Embryonic facial prominence (tissue), 1 donor: ENCODE data around the gene KCNH6.

Experiments used
- DNase-seq: peaks from one replicate; pipeline ENCODE4 v3.0.0-alpha.2; 2016; ENCODE audit errors: extremely low spot score

Gene KCNH6

GRCh38 chr17:63512896-63513644 is 10.1 kb upstream of the KCNH6 start:
- DNase-seq = no peak

- no peak for DNase-seq
Observed at GRCh38 chr17:63514477-63514876, 8.7 kb upstream of the KCNH6 start.

- DNase-seq = no peak
Observed at GRCh38 chr17:63514974-63515373, 8.2 kb upstream of the KCNH6 start.

GRCh38 chr17:63515426-63515825 is 7.7 kb upstream of the KCNH6 start:
- DNase-seq = no peak

- DNase-seq = no peak
Observed at GRCh38 chr17:63516910-63517824, 6.0 kb upstream of the KCNH6 start.

GRCh38 chr17:63517825-63518534 is 5.2 kb upstream of the KCNH6 start:
- no peak for DNase-seq

GRCh38 chr17:63519116-63519881 is 3.9 kb upstream of the KCNH6 start:
- no peak for DNase-seq

GRCh38 chr17:63519972-63520882 is 2.9 kb upstream of the KCNH6 start:
- DNase-seq = no peak

GRCh38 chr17:63524051-63524450 is 893 bp downstream of the KCNH6 start:
- no peak for DNase-seq

- no peak for DNase-seq
Observed at GRCh38 chr17:63525190-63525946, 2.2 kb downstream of the KCNH6 start.

- no peak for DNase-seq
Observed at GRCh38 chr17:63526861-63527260, 3.7 kb downstream of the KCNH6 start.

GRCh38 chr17:63528183-63528582 is 5.0 kb downstream of the KCNH6 start:
- DNase-seq = no peak

- DNase-seq = no peak
Observed at GRCh38 chr17:63529711-63530556, 6.8 kb downstream of the KCNH6 start.

GRCh38 chr17:63530557-63531021 is 7.4 kb downstream of the KCNH6 start:
- DNase-seq = no peak

- no peak for DNase-seq
Observed at GRCh38 chr17:63531022-63531965, 8.1 kb downstream of the KCNH6 start.

GRCh38 chr17:63533433-63534077 is 10.4 kb downstream of the KCNH6 start:
- no peak for DNase-seq

GRCh38 chr17:63534078-63534570 is 11.0 kb downstream of the KCNH6 start:
- DNase-seq = no peak
